Activated B cell treated with CpG ODN at 0.5 μM for 24 hours (primary cell): ENCODE results near the gene PFDN6. TPM values are rescaled to one million over a fixed set of nuclear protein-coding genes. Genes with fewer than 3 reads are reported as not detected.

Experiments used
- ATAC-seq: fragments of 200-7000 bp; cut with Tn5 transposase; one replicate; pipeline ENCODE4 v1.10.0; 2021; ENCODE audit warnings: low read depth, mild to moderate bottlenecking, moderate library complexity
- CTCF ChIA-PET: fragments of 350-600 bp; sonication (Branson Sonifier 250); formaldehyde crosslinking; loops from one replicate; lab custom pipeline; 2021; ENCODE audit warnings: antibody characterized with exemption; lab: Charles Lee
- POLR2A ChIA-PET: fragments of 350-600 bp; sonication (Branson Sonifier 250); formaldehyde crosslinking; loops from one replicate; lab custom pipeline; 2021; ENCODE audit warnings: antibody characterized with exemption; lab: Charles Lee
- DNase-seq: peaks from one replicate; pipeline ENCODE4 v3.0.0; 2022
- H3K27ac Mint-ChIP-seq: one replicate; pipeline ENCODE4 v1.8.0; 2020; ENCODE audit warnings: mixed read lengths
- H3K27me3 Mint-ChIP-seq: one replicate; pipeline ENCODE4 v1.8.0; 2021; ENCODE audit warnings: mixed read lengths
- H3K36me3 Mint-ChIP-seq: one replicate; pipeline ENCODE4 v1.8.0; 2021; ENCODE audit warnings: low read depth, mixed read lengths
- H3K4me1 Mint-ChIP-seq: one replicate; pipeline ENCODE4 v1.8.0; 2021; ENCODE audit warnings: mixed read lengths
- H3K4me3 Mint-ChIP-seq: one replicate; pipeline ENCODE4 v1.8.0; 2020; ENCODE audit warnings: mild to moderate bottlenecking, mixed read lengths
- H3K9me3 Mint-ChIP-seq: one replicate; pipeline ENCODE4 v1.8.0; 2020; ENCODE audit warnings: mixed read lengths
- intact Hi-C: fragments of 100-400 bp; cut with micrococcal nuclease; formaldehyde crosslinking; loops from one replicate; pipeline ENCODE4 v1.15.1; 2024
- total RNA-seq: library from RNA; stranded (reverse); gene quantifications from 2 replicates; pipeline ENCODE4 v1.2.3, GENCODE V29; 2022
- TF ChIP-seq, protein P1 (sequence below): fragments of 200-600 bp; IDR thresholded peaks from one replicate; pipeline ENCODE4 v1.8.0; 2022; ENCODE audit warnings: antibody characterized with exemption, mild to moderate bottlenecking

Gene PFDN6
- total RNA-seq, 1 donor from 2014 or later = 82.8 TPM

- TF ChIP-seq, protein P1, sequence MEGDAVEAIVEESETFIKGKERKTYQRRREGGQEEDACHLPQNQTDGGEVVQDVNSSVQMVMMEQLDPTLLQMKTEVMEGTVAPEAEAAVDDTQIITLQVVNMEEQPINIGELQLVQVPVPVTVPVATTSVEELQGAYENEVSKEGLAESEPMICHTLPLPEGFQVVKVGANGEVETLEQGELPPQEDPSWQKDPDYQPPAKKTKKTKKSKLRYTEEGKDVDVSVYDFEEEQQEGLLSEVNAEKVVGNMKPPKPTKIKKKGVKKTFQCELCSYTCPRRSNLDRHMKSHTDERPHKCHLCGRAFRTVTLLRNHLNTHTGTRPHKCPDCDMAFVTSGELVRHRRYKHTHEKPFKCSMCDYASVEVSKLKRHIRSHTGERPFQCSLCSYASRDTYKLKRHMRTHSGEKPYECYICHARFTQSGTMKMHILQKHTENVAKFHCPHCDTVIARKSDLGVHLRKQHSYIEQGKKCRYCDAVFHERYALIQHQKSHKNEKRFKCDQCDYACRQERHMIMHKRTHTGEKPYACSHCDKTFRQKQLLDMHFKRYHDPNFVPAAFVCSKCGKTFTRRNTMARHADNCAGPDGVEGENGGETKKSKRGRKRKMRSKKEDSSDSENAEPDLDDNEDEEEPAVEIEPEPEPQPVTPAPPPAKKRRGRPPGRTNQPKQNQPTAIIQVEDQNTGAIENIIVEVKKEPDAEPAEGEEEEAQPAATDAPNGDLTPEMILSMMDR = no peak
- H3K4me3 Mint-ChIP-seq = peak overlapping the region; percentile 91
- peaks cover 24% of the 10 kb centered on the region for H3K36me3 Mint-ChIP-seq
- CTCF ChIA-PET = interaction anchor here (0.8 to 2.5 kb wide), 30 partner anchors 20 to 354 kb away, joined by 3 to 29 read pairs (median 5); partner anchors contain the start of genes B3GALT4, RING1, RPS18 and VPS52
- DNase-seq (no peak), ATAC-seq (peak; percentile 4)
- POLR2A ChIA-PET = interaction anchor here (0.6 to 5.5 kb wide), 27 partner anchors 10 to 1059 kb away, joined by 3 to 55 read pairs (median 10); partner anchors contain the start of genes B3GALT4, HLA-DPA1, HLA-DPB1 and HSD17B8
- peak overlapping the region; percentile 91 for H3K27ac Mint-ChIP-seq
- no peaks in the 10 kb centered on the region for H3K9me3 Mint-ChIP-seq
- H3K4me1 Mint-ChIP-seq = peaks cover 28% of the 10 kb centered on the region
- intact Hi-C loops = loop anchor here (1.0 to 2.0 kb wide), 8 partner anchors 40 to 364 kb away; partner anchors contain the start of genes PFDN6 and WDR46
- H3K27me3 Mint-ChIP-seq = no peaks in the 10 kb centered on the region
These were observed 40.8 kb upstream of the PFDN6 start for GRCh38 chr6:33248643-33248931.

DNA sequence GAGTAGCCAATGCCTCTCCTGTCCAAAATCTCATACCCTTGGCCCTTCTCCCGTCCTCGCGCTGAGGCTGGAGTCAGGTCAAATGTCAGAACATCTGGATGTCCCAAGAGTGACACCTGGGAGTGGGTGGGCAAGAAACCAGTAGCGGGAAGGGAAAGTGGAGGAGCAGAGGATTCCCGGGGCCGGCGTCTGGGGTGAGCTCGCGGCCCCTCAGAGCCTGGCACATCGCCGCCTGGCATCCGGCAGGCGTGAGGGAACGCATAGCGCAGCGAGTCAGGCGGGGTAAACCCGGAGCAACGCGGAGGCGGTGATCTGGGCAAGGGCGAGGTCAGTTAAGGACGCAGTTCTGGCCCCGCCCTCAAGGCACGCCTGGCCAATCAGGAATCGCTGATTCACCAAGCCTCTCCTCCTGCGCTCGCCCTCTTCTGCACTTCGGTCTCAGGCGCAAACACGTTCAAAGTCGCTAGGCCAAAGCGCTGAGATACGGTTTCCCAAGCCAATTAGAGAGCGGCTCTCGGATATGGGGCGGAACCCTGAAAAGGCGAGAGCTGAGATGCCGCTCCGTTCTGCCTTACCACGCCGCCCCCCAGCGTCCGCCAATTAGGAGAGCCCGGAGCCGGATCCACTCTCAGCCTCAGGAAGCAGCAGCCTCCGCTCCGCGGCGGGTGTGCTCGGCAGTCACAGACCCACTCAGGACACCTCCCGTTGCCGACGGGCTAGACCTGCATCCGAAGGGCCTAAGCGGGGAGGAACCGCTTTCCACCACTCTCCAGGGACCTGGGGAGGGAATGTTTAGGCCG, 40.3 kb upstream of the PFDN6 start:
- H3K27me3 Mint-ChIP-seq = no peaks in the 10 kb centered on the region
- intact Hi-C loops = loop anchor here (1.0 to 2.0 kb wide), 14 partner anchors 22 to 364 kb away; partner anchors contain the start of genes KIFC1, PFDN6, RXRB and SLC39A7
- H3K4me3 Mint-ChIP-seq = peak overlapping the region; percentile 91
- CTCF ChIA-PET = interaction anchor here (1.1 to 2.5 kb wide), 23 partner anchors 22 to 315 kb away, joined by 3 to 29 read pairs (median 7); partner anchors contain the start of genes B3GALT4, RING1, RPS18 and VPS52
- peak overlapping the region; percentile 91 for H3K27ac Mint-ChIP-seq
- H3K36me3 Mint-ChIP-seq = peaks cover 26% of the 10 kb centered on the region
- no peaks in the 10 kb centered on the region for H3K9me3 Mint-ChIP-seq
- DNase-seq (peak; percentile 86), ATAC-seq (peak; percentile 84)
- H3K4me1 Mint-ChIP-seq = peaks cover 28% of the 10 kb centered on the region
- POLR2A ChIA-PET = interaction anchor here (0.5 to 5.5 kb wide), 42 partner anchors 10 to 1059 kb away, joined by 3 to 55 read pairs (median 5); partner anchors contain the start of genes B3GALT4, BRD2, HLA-DOA and HLA-DPA1
- TF ChIP-seq, protein P1 = no peak

- Mint-ChIP-seq H3K4me3 (peak overlapping the region; percentile 91), H3K36me3 (peaks cover 26% of the 10 kb centered on the region), H3K4me1 (peaks cover 28% of the 10 kb centered on the region), H3K9me3 (no peaks in the 10 kb centered on the region), H3K27ac (peak overlapping the region; percentile 91), H3K27me3 (no peaks in the 10 kb centered on the region)
- intact Hi-C loops = loop anchor here (1.0 to 2.0 kb wide), 8 partner anchors 21 to 365 kb away; partner anchors contain the start of genes KIFC1, PFDN6, RXRB and SLC39A7
- DNase-seq (peak; percentile 22), ATAC-seq (no peak)
- TF ChIP-seq, protein P1 = no peak
- ChIA-PET POLR2A (interaction anchor here (0.5 to 5.5 kb wide), 34 partner anchors 10 to 1060 kb away, joined by 3 to 55 read pairs (median 5); partner anchors contain the start of genes B3GALT4, BRD2, HLA-DOA and HLA-DPA1), CTCF (interaction anchor here (0.7 to 2.5 kb wide), 10 partner anchors 21 to 249 kb away, joined by 3 to 29 read pairs (median 8); partner anchors contain the start of genes B3GALT4, RING1, RPS18 and VPS52)
These were observed 39.4 kb upstream of the PFDN6 start for GRCh38 chr6:33249732-33250630.

- intact Hi-C loops = no loop called here
- TF ChIP-seq, protein P1 = no peak
- H3K9me3 Mint-ChIP-seq = no peaks in the 10 kb centered on the region
- H3K36me3 Mint-ChIP-seq = peaks cover 27% of the 10 kb centered on the region
- H3K27me3 Mint-ChIP-seq = no peaks in the 10 kb centered on the region
- peak overlapping the region; percentile 91 for H3K27ac Mint-ChIP-seq
- DNase-seq (no peak), ATAC-seq (no peak)
- peak overlapping the region; percentile 91 for H3K4me3 Mint-ChIP-seq
- POLR2A ChIA-PET = interaction anchor here (1.8 to 5.5 kb wide), 7 partner anchors 21 to 170 kb away, joined by 4 to 55 read pairs (median 27); partner anchors contain the start of genes B3GALT4, PFDN6, RING1 and RPS18
- CTCF ChIA-PET = no interaction called here
- peaks cover 28% of the 10 kb centered on the region for H3K4me1 Mint-ChIP-seq
These were observed 38.7 kb upstream of the PFDN6 start for GRCh38 chr6:33250731-33251130.
